ENCODE data around the gene HCCS.

HCCS gene

GRCh38 chrX:11111037-11111851 lies at the start of gene HCCS:
Gene HCCS (plus strand): TSS chrX:11111332. CDS start chrX:11112061, 729 bp downstream.
- peak; percentile 80 for DNase-seq (ENCODE audit: low read depth)

GRCh38 chrX:11064276-11064675 lies 46.9 kb upstream of the HCCS start:
- DNase-seq (ENCODE audit: low read depth), result no peak

GRCh38 chrX:11064851-11065600 lies 46.1 kb upstream of the HCCS start:
- peak; percentile 84 for DNase-seq (ENCODE audit: low read depth)

GRCh38 chrX:11066812-11067211 lies 44.3 kb upstream of the HCCS start:
- DNase-seq (ENCODE audit: low read depth), result no peak

- DNase-seq (ENCODE audit: low read depth), result no peak
These were observed 37.8 kb upstream of the HCCS start for GRCh38 chrX:11073381-11073780.

- DNase-seq (ENCODE audit: low read depth), result no peak
These were observed 30.3 kb upstream of the HCCS start for GRCh38 chrX:11080741-11081305.

GRCh38 chrX:11081511-11081910 lies 29.6 kb upstream of the HCCS start:
- DNase-seq (ENCODE audit: low read depth), result no peak

GRCh38 chrX:11085305-11085704 lies 25.8 kb upstream of the HCCS start:
- no peak for DNase-seq (ENCODE audit: low read depth)

GRCh38 chrX:11089802-11090201 lies 21.3 kb upstream of the HCCS start:
- DNase-seq (ENCODE audit: low read depth), result no peak

GRCh38 chrX:11097933-11098332 lies 13.2 kb upstream of the HCCS start:
- no peak for DNase-seq (ENCODE audit: low read depth)

GRCh38 chrX:11099465-11099864 lies 11.7 kb upstream of the HCCS start:
- no peak for DNase-seq (ENCODE audit: low read depth)

GRCh38 chrX:11100281-11101035 lies 10.7 kb upstream of the HCCS start:
- peak; percentile 61 for DNase-seq (ENCODE audit: low read depth)

- no peak for DNase-seq (ENCODE audit: low read depth)
These were observed 8.1 kb upstream of the HCCS start for GRCh38 chrX:11103006-11103405.

GRCh38 chrX:11103751-11104150 lies 7.4 kb upstream of the HCCS start:
- no peak for DNase-seq (ENCODE audit: low read depth)

- DNase-seq (ENCODE audit: low read depth), result peak; percentile 48
These were observed 6.1 kb upstream of the HCCS start for GRCh38 chrX:11105080-11105479.

- no peak for DNase-seq (ENCODE audit: low read depth)
These were observed 2.7 kb upstream of the HCCS start for GRCh38 chrX:11108253-11108941.

GRCh38 chrX:11109968-11110367 lies 1.2 kb upstream of the HCCS start:
- no peak for DNase-seq (ENCODE audit: low read depth)

- DNase-seq (ENCODE audit: low read depth), result no peak
These were observed 815 bp downstream of the HCCS start for GRCh38 chrX:11111947-11112346.

GRCh38 chrX:11113731-11114130 lies 2.6 kb downstream of the HCCS start:
- peak; percentile 41 for DNase-seq (ENCODE audit: low read depth)

- DNase-seq (ENCODE audit: low read depth), result peak; percentile 11
These were observed 6.6 kb downstream of the HCCS start for GRCh38 chrX:11117745-11118144.

- DNase-seq (ENCODE audit: low read depth), result no peak
These were observed 8.3 kb downstream of the HCCS start for GRCh38 chrX:11119313-11119943.

All from iris pigment epithelial cell (primary cell).